Keratinocyte (primary cell): ENCODE data around the gene DCHS1.

Experiments used
- CTCF ChIP-seq, 3 experiments: IDR thresholded peaks in 1 of 3; conservative IDR thresholded peaks in 1 of 3; optimal IDR thresholded peaks in 1 of 3; 2 replicates in 2 of 3; 3 replicates in 1 of 3; pipeline versions ENCODE3 to v1.5.1; 2011; ENCODE audit warnings: low read length in 3 of 3, mild to moderate bottlenecking in 3 of 3, moderate library complexity in 2 of 3, control low read depth in 1 of 3, inconsistent platforms in 1 of 3; ENCODE audit not compliant: insufficient read depth in 2 of 3; ENCODE audit errors: extremely low read depth in 1 of 3
- EZH2 ChIP-seq: IDR thresholded peaks from one replicate; pipeline ENCODE4 v1.6.1; 2012; ENCODE audit warnings: inconsistent platforms, mild to moderate bottlenecking, low read length, moderate library complexity

DNA sequence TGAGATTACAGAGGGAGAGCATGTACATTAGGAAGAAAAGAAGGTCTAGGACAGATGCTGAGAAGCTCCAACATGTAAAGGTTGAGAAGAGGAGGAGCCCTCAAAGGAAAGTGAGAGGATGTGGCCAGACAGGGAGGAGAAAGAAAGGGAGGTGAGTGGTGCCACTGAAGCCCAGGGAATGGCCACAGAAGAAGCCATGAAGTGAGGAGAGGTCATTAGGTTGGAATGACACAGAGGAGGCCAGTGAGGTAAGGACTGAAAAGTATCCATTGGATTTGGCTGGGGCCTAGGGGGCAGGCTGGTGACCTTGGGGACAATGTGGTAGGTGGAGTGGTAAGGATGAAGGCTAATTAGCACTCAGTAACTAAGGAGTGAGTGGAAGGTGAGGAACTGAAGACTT is 3.0 kb upstream of the DCHS1 start:
- TF ChIP-seq CTCF (optimal IDR thresholded peaks at IDR 0.05 in 1 of 3, IDR thresholded peaks at IDR 0.05 in 1 of 3, conservative IDR thresholded peaks at IDR 0.05 in 1 of 3; ENCODE audit: extremely low read depth in 1 of 3, insufficient read depth in 2 of 3, low read length in 3 of 3) (no peak), EZH2 (peak; percentile 51)
